NCI-H2029 (cell line): Measurements from ENCODE around the gene LRRC8C.

ENCODE experiments used
- DNase-seq: peaks from one replicate; lab custom pipeline; 2025; lab: John Stamatoyannopoulos, UW

LRRC8C gene

GRCh38 chr1:89671775-89672488 lies 39.0 kb downstream of the LRRC8C start:
- DNase-seq = no peak

GRCh38 chr1:89672489-89673183 lies 39.7 kb downstream of the LRRC8C start:
- DNase-seq = no peak

GRCh38 chr1:89673251-89673650 lies 40.3 kb downstream of the LRRC8C start:
- DNase-seq = no peak

GRCh38 chr1:89675677-89676076 lies 42.8 kb downstream of the LRRC8C start:
- DNase-seq = no peak

DNA sequence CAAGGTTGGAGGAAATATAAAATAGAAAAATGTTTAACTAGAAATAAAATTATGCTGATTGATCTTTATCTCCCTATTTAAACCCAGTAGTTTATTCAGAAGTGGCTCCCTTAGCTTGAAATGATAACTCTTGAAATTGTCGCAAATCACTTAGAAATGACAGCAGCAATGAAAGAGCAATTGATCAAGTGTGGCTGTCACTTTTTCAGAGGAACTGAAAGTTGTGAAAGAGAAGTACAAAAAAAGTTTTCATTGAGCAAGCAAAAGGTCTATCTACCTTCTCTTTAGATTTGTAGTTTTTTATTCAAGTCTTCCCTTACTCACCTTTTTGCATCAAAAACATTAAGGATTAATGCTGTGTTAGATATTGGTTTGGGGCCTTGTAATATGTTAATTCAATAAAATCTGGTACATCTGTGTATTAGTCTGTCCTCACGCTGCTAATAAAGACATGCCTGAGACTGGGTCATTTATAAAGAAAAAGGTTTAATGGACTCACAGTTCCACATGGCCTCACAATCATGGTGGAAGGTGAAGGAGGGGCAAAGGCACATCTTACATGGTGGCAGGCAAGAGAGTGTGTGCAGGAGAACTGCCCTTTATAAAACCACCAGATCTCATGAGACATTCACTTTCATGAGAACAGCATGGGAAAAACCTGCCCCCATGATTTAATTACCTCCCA lies 48.3 kb downstream of the LRRC8C start:
- no peak for DNase-seq

DNA sequence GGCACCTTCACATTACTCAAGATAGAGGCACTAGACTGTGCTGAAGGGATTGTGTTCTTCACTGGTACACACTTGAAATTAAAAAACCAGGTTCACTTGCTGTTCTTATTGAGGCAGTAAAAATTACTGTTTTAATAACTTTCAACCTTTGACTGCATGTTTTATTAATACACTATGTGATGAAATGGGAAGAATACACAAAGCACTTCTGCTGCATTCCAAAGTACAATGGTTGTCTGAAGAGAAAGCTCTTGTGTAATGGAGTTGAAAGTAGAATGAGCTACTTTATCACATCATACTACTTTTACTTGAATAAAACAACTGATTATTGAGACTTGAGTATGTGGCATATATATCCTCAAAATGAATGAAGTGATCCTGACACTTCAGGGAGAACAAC lies 49.7 kb downstream of the LRRC8C start:
- no peak for DNase-seq

DNA sequence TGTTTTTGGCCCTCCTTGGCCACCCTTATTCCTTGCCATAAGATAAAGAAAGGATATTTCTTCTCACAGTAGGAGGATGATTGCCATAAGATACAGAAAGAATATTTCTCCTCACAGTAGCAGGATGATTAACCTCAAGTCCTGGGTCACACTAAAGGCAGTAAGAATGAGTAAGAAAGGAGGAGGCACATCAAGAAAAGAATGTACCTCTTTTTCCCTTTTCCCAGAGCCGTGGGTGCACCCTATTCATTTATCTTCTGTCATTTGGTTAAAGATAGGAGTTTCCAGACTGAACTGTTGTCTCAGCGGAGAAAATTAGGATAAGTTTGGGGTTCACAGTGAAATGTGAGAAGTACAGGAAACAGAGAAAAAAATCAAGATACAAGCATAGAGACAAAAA lies 52.5 kb downstream of the LRRC8C start:
- no peak for DNase-seq

DNA sequence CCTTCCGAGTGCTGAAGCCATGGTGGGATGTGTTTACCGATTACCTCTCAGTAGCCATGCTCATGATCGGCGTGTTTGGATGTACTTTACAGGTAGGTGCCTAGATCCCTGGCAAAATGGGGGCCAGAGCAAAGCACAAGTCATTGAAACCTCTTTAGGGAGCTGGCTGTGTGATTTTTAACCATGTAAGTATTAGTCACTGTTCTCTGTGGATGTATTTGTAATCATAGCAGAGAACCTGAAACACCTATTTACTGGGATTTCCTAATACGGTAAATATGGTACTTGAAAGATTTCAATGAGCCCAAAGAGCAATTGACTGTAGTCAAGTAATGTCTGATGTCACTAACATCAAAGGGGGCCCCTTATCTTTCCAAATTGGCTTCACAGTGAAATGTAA lies 53.6 kb downstream of the LRRC8C start:
- DNase-seq = no peak

DNA sequence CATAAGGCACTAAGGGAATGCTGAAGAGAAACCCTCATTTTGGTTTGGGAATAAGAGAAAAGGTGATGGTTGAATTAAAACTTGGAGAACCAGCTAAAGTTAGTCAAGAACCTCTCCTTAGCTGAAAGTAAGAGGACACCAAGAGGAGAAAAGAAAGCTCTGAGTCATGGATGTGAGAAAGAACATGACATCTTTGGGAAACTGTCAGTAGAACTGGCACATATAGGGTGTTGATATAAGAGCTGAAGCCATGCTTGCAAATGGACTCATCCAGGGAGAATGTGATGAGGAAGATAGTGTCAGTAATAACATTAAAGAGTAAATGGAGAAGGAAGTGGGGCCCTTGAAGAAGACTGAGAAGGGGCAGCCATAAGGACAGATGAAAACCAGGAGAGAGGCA lies 54.3 kb downstream of the LRRC8C start:
- DNase-seq = no peak

DNA sequence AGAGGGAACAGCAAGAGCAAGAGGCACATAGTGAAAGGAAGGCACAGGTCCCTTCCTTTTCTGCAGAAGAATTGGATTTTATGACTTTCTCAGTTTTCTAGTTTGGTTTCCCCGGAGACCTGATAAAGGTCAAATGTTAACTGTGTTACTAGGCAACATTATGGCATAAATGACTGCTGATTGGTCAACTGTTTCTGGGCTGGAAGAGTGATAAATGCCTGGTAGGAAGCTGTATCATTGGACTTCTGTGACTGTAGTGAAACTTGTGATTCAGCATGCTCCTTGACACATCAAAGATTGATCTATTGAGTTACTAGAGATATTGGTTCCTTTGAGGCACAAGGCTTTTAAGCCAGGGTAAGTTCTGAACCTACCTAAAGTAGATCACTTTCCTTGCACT lies 55.7 kb downstream of the LRRC8C start:
- no peak for DNase-seq

DNA sequence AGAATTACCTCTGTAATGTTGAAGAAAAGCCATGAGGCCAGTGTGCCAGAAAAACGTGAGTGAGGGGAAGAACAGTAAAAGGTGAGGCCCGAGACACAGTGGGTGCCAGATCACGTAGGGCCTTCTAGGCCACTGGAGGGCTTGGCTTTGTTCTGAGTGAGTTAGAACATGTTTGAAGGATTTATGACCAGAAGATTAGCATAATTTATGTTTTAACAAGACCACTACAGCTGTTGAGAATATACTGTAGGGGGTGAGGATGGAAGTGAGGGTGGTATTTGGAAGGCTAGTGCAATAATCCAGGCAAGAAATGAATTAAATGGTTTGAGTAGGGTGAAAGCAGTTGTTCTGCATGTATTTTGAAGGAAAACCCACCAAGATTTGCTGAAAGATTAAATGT lies 56.3 kb downstream of the LRRC8C start:
- DNase-seq = no peak

- no peak for DNase-seq
Observed at GRCh38 chr1:89690595-89690994, 57.7 kb downstream of the LRRC8C start.

GRCh38 chr1:89692601-89693521 lies 59.9 kb downstream of the LRRC8C start:
- no peak for DNase-seq

DNA sequence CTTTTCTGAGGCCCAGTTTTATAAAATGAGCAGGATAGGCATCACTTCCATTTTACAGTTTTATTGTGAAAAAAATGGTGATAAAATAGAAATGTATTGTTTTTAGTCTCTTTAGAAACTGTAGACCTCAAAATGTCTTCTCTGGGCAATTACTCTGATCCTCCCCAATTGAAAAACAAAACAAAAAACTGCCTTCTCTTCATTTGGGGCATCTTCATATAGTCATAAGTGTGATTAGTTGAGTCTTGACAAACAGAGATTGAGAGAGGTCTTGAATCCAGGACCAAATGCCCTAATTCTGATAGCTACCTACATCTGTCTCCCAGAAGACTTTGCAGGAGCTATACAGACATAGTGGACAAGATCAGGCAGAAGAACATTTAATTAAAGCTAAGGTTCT lies 62.9 kb downstream of the LRRC8C start:
- no peak for DNase-seq

- no peak for DNase-seq
Observed at GRCh38 chr1:89697383-89697782, 64.5 kb downstream of the LRRC8C start.

- DNase-seq = no peak
Observed at GRCh38 chr1:89698020-89698560, 65.2 kb downstream of the LRRC8C start.

- DNase-seq = no peak
Observed at GRCh38 chr1:89698624-89699023, 65.7 kb downstream of the LRRC8C start.

GRCh38 chr1:89699451-89699986 lies 66.6 kb downstream of the LRRC8C start:
- no peak for DNase-seq

DNA sequence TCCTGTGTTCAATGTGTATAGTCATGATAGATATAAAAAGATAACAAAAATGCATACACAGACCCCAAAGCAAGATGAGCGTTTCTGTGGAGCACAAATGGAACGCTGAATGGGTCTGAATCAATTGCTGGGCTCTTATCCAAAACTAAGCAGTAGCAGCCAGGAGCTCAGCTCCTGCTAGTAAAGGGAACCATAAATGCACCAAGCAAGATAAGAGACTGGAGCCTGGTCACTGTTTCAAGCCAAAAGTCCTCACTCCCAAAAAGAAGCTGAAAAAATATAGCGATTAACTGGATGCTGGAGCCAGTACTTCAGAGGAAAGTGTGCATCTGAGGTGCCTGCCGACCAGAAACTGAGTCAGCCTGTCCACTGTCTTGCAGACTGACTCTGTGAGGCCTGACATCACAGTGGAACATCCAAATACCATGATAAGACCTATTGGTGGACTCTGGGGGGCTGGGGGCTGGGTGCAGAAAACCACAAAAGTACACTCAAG lies 68.9 kb downstream of the LRRC8C start:
- DNase-seq = no peak

- no peak for DNase-seq
Observed at GRCh38 chr1:89702520-89703045, 69.7 kb downstream of the LRRC8C start.

- DNase-seq = no peak
Observed at GRCh38 chr1:89703469-89703868, 70.5 kb downstream of the LRRC8C start.
